Measurements from ENCODE around the gene KLRC2.
"Not testable (repeated sequence)": the region's sequence is repeated elsewhere in the genome, so short reads cannot be mapped to it uniquely, and the experiment has no call there.

KLRC2 gene

DNA sequence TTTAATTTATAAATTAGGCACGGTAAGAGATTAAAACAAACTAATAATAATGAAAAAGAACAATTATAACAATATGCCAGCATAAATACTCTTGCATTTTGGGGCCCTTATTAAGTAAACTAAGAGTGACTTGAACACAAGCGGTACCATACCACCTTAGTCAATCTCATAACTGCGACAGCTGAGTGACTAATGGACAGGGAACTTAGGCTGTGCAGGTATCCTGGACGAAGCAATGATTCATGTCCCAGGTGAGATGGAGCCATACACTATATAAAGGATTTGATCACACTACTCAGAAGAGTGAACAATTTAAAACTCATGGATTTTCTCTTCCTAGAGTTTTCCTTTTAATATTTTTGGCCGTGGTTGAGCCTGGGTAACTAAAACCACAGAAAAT is 30.5 kb downstream of the KLRC2 start:
- no peak for DNase-seq (ENCODE audit: low spot score)

- no peak for DNase-seq (ENCODE audit: low spot score)
Observed at GRCh38 chr12:10404798-10405197, 31.0 kb downstream of the KLRC2 start.

DNA sequence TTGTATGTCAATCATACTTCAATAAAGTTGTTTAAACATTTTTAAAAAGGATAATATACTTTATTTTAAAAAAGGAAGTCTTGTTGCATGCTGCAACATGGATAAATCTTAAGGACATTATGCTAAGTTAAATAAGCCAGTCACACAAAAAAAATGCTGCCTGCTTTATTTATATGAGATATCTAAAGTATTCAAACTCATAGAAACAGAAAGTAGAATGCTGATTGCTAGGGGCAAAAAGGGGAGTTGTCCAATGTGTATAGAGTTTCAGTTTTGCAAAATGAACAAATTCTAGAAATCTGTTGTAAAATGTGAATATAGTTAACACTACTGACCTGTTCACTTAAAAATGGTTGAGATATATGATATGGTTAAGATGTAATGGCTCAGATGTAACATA is 35.0 kb downstream of the KLRC2 start:
- no peak for DNase-seq (ENCODE audit: low spot score)

DNA sequence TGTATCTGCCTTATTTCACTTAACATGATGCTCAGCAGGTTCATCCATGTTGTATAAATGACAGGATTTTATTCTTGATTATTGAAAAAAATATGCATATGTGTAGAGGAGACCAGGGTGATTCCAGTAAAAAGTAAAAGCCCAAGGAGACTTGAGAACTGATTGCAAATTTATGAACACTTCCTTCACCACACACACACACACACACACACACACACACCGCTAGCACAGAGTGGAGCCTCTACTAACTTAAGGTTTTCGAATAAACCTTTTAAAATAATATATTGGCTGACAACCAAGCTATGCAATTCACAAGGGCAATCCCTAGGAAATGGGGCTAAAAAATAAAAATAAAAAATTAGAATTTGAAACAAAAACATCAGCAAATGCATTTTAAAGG is 37.6 kb downstream of the KLRC2 start:
- DNase-seq (ENCODE audit: low spot score) = no peak

GRCh38 chr12:10397296-10397695 is 38.5 kb downstream of the KLRC2 start:
- DNase-seq (ENCODE audit: low spot score) = no peak

DNA sequence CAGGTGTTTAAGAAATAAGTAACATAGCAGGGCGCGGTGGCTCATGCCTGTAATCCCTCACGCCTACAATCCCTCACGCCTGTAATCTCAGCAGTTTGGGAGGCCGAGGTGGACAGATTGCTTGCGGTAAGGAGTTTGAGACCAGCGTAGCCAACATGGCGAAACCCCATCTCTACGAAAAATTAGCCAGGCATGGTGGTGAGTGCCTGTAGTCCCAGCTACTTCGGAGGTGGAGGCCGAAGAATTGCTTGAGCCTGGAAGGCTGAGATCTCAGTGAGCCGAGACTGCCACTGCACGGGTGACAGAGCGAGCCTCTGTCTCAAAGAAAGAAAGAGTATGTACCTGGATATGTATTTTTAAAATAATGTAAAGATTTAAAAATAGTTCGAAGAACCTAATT is 39.6 kb downstream of the KLRC2 start:
- DNase-seq (ENCODE audit: low spot score) = not testable (repeated sequence)

GRCh38 chr12:10395390-10395998 is 40.3 kb downstream of the KLRC2 start:
- DNase-seq (ENCODE audit: low spot score) = no peak

DNA sequence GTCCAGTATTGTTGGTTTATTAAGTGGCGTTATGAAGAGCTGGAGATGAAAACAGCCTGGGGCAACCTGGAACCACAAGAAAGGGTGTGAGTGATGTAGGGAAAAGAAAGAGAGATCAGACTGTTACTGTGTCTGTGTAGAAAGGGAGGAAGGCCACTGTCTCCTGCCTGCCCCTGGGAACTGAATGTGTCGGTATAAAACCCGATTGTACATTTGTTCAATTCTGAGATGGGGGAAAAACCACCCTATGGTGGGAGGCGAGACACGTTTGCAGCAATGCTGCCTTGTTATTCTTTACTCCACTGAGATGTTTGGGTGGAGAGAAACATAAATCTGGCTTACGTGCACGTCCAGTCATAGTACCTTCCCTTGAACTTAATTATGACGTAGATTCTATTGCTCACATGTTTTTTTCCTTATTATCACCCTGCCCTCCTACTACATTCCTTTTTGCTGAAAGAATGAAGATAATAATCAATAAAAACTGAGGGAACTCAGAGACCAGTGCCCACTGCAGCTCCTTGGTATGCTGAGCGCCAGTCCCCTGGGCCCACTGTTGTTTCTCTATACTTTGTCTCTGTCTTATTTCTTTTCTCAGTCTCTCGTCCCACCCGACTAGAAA is 41.2 kb downstream of the KLRC2 start:
- not testable (repeated sequence) for DNase-seq (ENCODE audit: low spot score)

DNA sequence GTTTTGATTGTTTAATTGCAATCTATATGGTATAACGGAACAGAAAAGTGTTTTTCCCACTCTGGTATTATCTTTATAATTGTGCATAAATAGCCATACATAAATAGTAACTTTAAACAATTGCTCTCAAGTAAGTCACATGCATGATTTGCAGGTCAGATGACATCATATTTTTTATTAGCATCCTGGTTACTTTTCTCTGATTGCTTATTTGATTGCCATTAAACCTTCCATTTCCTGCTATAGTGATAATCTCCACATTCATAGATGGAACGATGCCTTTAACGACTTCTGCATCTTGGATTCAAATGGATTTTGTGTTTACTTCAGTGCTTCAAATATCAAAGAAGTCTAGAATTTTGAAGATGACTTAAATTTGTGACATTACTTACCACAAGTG is 42.5 kb downstream of the KLRC2 start:
- DNase-seq (ENCODE audit: low spot score) = no peak

DNA sequence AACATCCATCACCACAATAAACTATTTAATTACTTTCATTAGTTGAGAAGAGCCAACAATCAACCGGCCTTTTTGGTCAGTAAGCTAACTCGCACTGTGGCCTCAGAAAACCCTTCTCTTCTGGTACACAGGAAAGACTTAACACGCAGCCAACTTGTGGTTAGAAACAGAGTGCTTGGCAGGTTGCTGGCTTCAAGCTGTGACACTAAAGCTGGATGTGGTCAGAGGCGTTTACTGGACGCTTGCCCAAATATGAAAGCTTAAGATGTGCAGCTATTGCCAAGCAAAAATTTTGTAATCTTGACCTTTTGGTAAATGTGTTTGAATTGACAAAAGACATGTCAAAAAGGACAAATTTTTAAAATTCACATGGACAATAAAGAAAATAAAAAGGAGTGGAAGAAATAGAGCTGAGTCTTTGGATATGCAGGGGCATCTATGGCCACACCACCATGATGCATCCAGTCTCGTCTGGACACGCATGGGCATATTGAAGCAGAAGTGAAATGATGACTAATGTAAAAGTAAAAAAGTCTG is 43.3 kb downstream of the KLRC2 start:
- DNase-seq (ENCODE audit: low spot score) = no peak

- DNase-seq (ENCODE audit: low spot score) = not testable (repeated sequence)
Observed at GRCh38 chr12:10390991-10391390, 44.8 kb downstream of the KLRC2 start.

DNA sequence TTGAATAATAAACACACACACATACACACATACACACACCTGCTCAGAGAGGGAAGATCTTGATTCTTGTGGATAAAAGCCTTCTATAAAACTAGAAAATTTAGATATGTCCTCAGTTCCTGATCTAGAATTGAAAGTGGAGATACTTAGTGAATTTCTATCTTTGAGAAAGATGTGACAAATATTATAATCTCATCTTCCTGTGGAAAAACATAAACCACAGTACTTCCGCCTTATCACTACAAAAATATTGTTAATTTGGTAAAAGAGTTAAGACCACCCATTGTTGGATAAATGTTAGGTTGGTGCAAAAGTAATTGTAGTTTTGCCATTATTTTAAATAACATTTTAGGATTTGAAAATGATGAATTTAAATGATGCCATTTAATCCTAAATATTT is 45.9 kb downstream of the KLRC2 start, which contains the start of gene KLRK1:
Gene KLRK1, minus strand, starts transcription at position 138 of the 400 bp plus-strand sequence. CDS start 1,231 bp downstream, outside the sequence.
- no peak for DNase-seq (ENCODE audit: low spot score)

GRCh38 chr12:10388624-10389413 is 47.0 kb downstream of the KLRC2 start:
- no peak for DNase-seq (ENCODE audit: low spot score)

- DNase-seq (ENCODE audit: low spot score) = not testable (repeated sequence)
Observed at GRCh38 chr12:10387498-10387897, 48.3 kb downstream of the KLRC2 start.

GRCh38 chr12:10386857-10387256 is 49.0 kb downstream of the KLRC2 start:
- no peak for DNase-seq (ENCODE audit: low spot score)

DNA sequence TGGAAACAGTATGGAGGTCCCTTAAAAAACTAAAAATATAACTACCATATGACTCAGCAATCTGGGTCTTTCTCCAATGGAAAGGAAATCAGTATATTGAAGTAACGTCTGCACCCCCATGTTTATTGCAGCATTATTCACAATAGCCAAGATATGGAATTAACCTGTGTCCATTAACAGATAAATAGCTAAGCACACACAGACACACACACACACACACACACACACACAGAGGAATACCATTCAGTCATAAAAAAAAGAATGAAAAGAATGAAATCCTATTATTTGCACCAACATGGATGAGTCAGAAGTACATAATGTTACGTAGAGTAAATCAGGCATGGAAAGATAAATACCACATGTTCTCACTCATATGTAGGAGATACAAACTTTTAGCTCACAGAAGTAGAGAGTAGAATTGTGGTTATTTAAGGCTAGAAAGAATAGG is 50.6 kb downstream of the KLRC2 start:
- no peak for DNase-seq (ENCODE audit: low spot score)

DNA sequence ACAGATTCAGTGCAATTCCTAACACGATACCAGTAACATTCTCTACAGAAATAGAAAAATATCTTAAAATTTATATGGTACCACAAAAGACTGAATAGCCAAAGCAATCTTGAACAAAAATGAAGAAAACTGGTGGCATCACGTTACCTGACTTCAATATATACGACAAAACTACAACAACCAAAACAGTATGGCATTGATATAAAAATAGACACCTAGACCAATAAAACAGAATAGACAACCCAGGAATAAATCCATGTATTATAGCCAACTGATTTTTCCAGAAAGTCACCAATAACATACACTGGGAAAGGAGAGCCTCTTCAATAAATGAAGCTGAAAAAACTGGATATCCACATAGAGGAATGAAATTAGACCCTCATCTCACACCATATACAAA is 51.6 kb downstream of the KLRC2 start:
- DNase-seq (ENCODE audit: low spot score) = no peak

DNA sequence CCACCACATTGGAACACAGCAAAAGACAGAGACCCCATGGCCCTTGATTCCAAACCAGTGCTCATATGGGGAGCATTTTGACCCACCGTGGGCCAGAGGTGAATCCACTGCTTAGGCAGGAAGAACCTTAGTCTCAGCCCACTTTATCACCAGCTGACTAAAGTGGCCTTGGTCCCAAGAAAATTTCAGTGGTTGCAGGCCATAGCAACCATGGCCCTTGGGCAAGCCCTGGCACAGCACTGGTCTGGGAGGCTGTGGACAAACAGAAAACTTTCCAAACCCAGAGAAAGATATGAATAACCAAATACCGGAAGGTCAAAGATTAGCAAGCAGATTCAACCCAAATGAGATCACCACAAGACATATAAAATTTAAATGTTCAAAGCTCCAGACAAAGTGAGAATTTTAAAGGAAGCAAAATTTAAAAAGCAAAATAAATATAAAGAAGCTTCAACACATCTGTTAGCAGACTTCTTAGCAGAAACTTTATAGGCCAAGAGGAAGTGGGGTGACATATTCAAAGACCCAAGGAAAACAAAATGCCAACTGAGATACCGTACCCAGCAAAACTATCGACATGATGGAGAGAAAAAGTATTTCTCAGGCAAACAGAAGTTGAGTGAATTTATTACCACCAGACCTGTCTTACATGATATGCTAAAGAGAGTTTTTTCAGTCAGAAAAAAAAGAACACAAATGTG is 53.7 kb downstream of the KLRC2 start:
- DNase-seq (ENCODE audit: low spot score) = no peak

Data from CD4-positive, alpha-beta T cell treated with Interleukin-6 at 100 ng/mL for 8 hours (primary cell).